ENCODE data around the gene SAMD3.
A peak's percentile ranks its signal among the peaks of the same experiment; 100 is the strongest.
"Not testable (repeated sequence)": the region's sequence is repeated elsewhere in the genome, so short reads cannot be mapped to it uniquely, and the experiment has no call there.

SAMD3 gene

GRCh38 chr6:130222775-130223174 is at the start of gene SAMD3:
Gene SAMD3 (minus strand): TSS chr6:130222951. CDS start chr6:130215273, 7,678 bp downstream.
- no peak for DNase-seq (ENCODE audit: low spot score)

GRCh38 chr6:130269969-130270635 is 47.4 kb upstream of the SAMD3 start:
- DNase-seq (ENCODE audit: low spot score), result no peak

GRCh38 chr6:130265553-130265952 is 42.8 kb upstream of the SAMD3 start:
- DNase-seq (ENCODE audit: low spot score), result not testable (repeated sequence)

- DNase-seq (ENCODE audit: low spot score), result no peak
Observed at GRCh38 chr6:130262008-130262407, 39.3 kb upstream of the SAMD3 start.

GRCh38 chr6:130261558-130261957 is 38.8 kb upstream of the SAMD3 start:
- DNase-seq (ENCODE audit: low spot score), result not testable (repeated sequence)

GRCh38 chr6:130260614-130261241 is 38.0 kb upstream of the SAMD3 start:
- DNase-seq (ENCODE audit: low spot score), result not testable (repeated sequence)

GRCh38 chr6:130260050-130260462 is 37.3 kb upstream of the SAMD3 start:
- DNase-seq (ENCODE audit: low spot score), result not testable (repeated sequence)

GRCh38 chr6:130259557-130259956 is 36.8 kb upstream of the SAMD3 start:
- no peak for DNase-seq (ENCODE audit: low spot score)

- DNase-seq (ENCODE audit: low spot score), result no peak
Observed at GRCh38 chr6:130259140-130259539, 36.4 kb upstream of the SAMD3 start.

- no peak for DNase-seq (ENCODE audit: low spot score)
Observed at GRCh38 chr6:130252527-130253237, 29.9 kb upstream of the SAMD3 start.

GRCh38 chr6:130245267-130245666 is 22.5 kb upstream of the SAMD3 start:
- no peak for DNase-seq (ENCODE audit: low spot score)

- no peak for DNase-seq (ENCODE audit: low spot score)
Observed at GRCh38 chr6:130244728-130245127, 22.0 kb upstream of the SAMD3 start.

GRCh38 chr6:130240232-130240631 is 17.5 kb upstream of the SAMD3 start:
- no peak for DNase-seq (ENCODE audit: low spot score)

- DNase-seq (ENCODE audit: low spot score), result no peak
Observed at GRCh38 chr6:130239755-130240154, 17.0 kb upstream of the SAMD3 start.

GRCh38 chr6:130233330-130233729 is 10.6 kb upstream of the SAMD3 start:
- DNase-seq (ENCODE audit: low spot score), result no peak

GRCh38 chr6:130230531-130230930 is 7.8 kb upstream of the SAMD3 start:
- not testable (repeated sequence) for DNase-seq (ENCODE audit: low spot score)

- DNase-seq (ENCODE audit: low spot score), result no peak
Observed at GRCh38 chr6:130229645-130230044, 6.9 kb upstream of the SAMD3 start.

- peak; percentile 50 for DNase-seq (ENCODE audit: low spot score)
Observed at GRCh38 chr6:130223508-130223907, 757 bp upstream of the SAMD3 start.

GRCh38 chr6:130218134-130218533 is 4.6 kb downstream of the SAMD3 start:
- DNase-seq (ENCODE audit: low spot score), result no peak

GRCh38 chr6:130216620-130217019 is 6.1 kb downstream of the SAMD3 start:
- DNase-seq (ENCODE audit: low spot score), result no peak

GRCh38 chr6:130215526-130215925 is 7.2 kb downstream of the SAMD3 start:
- no peak for DNase-seq (ENCODE audit: low spot score)

GRCh38 chr6:130212215-130212874 is 10.4 kb downstream of the SAMD3 start:
- no peak for DNase-seq (ENCODE audit: low spot score)

GRCh38 chr6:130211691-130212090 is 11.1 kb downstream of the SAMD3 start:
- DNase-seq (ENCODE audit: low spot score), result no peak
